HG03442 (cell line): ENCODE results near the gene PEX14.

ENCODE experiments used
- ATAC-seq: cut with Tn5 transposase; IDR thresholded peaks from one replicate; pipeline ENCODE4 v1.9.1; 2021; ENCODE audit warnings: mild to moderate bottlenecking, moderate library complexity; ENCODE audit not compliant: unreplicated experiment

The PEX14 gene

DNA sequence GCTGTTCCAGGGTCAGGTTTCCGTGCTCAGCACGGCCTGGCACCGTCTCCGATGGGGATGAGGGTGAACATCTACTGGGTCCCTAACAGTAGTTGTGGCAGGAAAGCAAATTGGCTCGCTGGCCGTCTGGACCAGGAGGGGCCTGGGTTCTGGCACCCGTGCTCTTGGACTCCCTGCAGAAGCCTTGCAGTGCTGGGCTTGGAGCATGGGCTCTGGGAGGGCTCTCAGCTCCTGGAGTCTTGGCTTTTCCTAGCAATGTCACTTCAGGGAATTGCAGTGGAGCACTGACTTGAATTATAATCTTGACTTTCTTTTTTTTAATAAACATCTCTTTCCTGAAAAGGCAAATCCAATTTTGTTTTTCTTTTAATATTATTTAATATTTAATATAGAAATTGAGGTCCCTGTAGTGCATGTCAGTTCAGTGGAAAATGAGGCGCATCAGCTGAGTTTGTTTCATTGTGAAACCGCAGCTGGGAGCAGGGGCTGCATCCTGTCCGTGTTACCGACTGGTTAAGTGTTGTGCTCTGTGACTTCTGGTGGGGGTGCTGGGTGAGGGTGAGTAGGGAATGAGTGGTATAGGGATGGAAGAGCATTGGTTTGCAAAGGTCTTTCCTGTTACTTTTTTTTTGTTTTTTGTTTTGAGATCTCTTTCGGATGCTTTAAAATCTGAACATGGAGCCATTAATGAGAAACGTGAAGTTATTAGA lies 64.1 kb downstream of the PEX14 start:
- no peak for ATAC-seq

DNA sequence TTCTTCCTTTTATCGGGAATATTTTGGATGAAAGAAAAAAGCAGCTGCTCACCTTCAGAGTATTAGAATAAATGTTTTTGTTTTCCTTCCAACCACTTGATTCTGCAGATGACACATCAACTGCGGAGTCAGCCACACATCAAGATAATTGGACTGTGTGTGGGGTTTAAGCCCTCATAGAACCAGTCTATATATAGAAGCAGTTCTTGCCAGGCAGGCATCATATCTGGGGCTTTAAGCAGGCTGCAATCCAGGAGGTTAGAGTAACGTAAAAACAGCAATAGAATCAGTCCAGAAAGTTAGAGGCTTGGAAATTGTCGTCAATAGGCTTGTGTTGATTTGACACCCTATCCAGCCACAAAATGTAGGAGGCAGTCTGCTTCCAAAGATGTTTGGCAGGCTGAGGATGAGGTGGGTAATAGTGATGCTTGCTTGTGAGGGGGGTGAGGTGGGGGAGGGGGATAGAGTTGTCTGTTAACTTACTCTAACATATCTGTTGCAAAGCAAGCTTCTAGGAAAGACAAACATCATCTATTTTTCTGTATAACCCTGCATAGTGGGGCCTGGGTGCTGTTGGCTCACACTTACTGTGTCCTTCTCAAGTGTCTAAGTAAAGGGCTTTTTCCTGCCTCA lies 64.8 kb downstream of the PEX14 start:
- ATAC-seq, result no peak

DNA sequence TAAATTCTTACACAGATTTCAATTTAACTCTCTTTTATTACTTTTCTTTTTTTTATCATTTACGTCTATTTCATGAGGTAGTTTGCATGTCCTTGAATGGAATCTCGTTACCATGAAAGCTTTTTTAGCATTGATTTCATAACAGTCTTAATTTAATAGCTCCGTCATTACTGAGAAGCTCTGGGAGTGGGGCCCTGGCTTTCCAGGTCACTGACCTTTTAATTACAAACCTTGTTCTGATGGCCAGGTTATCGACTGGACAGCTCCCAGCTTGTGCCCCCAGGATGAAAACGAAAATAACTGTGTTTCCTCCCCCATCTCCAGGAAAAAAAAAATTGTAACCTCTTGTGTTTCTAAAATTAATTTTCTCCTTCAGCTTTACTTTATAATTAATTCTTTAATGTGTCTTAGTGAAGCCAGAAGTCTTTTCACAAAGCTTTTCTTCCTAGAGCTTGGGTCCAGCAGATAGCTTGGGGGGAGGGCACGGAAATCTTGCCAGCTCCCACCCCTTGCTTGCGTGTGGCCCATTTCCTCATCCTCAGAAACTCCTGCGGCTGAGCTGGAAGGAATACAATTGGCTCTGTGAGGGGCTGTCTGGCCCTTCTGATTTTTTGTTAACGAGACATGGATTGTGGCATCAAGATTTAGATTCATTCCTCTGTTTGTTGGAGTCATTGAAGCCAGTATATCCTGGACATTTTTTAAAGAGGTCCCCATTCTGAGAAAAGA lies 65.7 kb downstream of the PEX14 start:
- no peak for ATAC-seq

- no peak for ATAC-seq
These were observed 66.5 kb downstream of the PEX14 start for GRCh38 chr1:10541286-10541685.

DNA sequence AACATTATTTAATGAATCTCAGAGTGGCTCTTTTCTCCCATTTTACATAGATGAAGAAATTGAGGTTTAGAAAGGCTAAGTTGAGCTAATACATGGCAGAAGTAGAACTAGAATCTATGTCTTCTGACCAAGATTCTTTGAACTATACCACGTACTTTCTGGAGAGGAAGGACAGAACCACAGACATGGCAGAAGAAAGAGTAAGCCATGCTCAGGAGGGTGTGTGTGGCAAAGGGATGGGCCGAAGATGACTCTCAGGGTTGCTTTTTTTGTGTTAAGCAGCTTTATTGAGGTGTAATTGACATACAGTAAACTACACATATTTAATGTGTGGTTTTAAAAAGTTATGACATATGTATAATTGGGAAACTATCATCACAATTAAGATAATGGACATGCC lies 69.5 kb downstream of the PEX14 start:
- no peak for ATAC-seq

DNA sequence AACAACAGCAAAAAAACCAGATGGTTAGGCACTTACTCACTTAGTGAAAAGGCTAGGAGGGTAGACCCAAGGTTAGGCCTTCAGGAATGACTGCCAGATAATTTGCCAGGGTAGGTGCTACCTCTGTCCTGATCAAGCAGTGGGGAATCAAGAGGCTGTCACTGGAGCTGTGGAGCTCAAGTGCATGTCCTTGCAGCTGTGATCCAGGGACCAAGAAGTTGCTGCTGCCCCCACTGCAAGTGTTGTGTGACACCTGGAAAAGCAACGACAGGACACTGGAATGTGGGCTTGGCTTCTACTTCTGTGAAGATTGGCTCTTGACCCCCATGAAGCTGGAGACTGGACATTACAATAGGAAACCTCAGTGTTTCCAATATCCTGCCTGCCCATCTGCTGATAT lies 72.1 kb downstream of the PEX14 start:
- no peak for ATAC-seq

DNA sequence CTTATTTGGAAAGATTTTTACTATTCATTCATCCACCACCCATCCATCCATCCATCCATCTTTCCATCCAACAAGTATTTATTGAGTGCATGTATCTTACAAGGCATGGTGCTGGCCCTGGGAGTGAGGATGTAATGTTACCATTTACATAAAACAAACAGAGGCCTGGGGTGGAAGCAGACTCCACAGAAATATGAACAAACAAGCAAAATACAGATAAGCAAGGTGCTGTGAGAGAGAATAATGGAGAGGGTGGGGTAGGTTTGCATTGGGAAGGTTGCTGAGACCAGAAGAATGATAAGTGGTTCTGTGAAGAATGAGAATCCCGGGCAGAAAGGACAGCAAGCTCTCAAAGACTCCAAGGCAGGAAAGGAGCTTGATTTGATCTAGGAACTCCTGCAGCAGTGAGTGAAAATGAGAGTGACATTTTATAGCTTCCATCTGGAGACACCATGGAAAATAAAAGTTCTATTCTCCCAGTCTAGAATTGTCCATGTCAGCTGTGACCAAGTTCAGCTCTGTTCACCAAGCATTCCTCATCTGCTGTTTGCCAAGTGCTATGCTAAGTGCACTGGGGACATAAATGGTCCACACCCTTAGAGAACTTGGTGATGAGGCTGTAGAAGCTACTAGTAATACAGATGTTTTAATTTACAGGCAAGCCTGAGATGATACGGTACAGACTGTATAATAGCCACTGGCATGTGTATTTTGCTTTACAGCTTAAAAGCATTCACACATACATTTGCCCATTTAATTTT lies 75.3 kb downstream of the PEX14 start:
- no peak for ATAC-seq

- no peak for ATAC-seq
These were observed 78.4 kb downstream of the PEX14 start for GRCh38 chr1:10553118-10553517.

- no peak for ATAC-seq
These were observed 81.1 kb downstream of the PEX14 start for GRCh38 chr1:10555635-10556429.

- ATAC-seq, result no peak
These were observed 81.8 kb downstream of the PEX14 start for GRCh38 chr1:10556430-10557005.

- no peak for ATAC-seq
These were observed 83.0 kb downstream of the PEX14 start for GRCh38 chr1:10557714-10558113.

GRCh38 chr1:10559386-10559785 lies 84.6 kb downstream of the PEX14 start:
- ATAC-seq, result no peak

DNA sequence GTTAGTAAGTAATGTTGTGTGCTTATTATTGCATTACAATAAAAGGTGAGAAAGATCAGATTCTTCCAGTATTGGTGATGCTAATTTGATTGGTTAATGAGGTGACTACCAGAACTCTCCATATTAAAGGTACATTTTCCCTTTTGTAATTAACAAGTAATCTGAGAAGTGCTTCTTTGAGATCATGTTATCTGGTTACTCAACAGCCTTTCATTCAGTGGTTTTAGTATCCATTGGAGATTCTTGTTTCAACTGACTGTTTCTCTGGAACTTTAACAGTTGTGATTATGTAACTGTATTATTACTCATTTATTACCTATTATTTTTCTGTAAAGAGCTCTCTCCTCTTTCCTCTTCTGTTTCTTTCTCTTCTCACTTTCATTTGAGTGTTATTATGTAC lies 86.7 kb downstream of the PEX14 start:
- no peak for ATAC-seq

DNA sequence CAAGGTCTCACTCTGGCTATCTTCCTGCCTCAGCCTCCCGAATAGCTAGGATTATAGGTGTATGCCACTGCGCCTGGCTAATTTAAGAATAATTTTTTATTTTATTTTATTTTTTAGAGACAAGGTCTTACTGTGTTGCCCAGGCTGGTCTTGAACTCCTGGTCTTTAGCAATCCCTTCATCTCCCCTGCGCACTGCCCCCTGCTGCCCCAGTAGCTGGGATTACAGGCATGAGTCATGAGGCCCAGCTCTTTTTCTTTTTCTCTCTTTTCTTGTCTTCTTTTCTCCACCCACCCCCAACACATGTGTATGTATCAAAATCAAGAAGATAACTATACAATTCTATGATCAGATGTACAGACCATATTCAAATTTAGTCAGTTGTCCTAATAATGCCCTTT lies 87.2 kb downstream of the PEX14 start:
- no peak for ATAC-seq

GRCh38 chr1:10564063-10564462 lies 89.3 kb downstream of the PEX14 start:
- no peak for ATAC-seq

- no peak for ATAC-seq
These were observed 94.8 kb downstream of the PEX14 start for GRCh38 chr1:10569531-10569930.

- no peak for ATAC-seq
These were observed 100.9 kb downstream of the PEX14 start for GRCh38 chr1:10575616-10576015.

GRCh38 chr1:10578070-10578469 lies 103.3 kb downstream of the PEX14 start:
- ATAC-seq, result no peak

GRCh38 chr1:10583641-10584040 lies 108.9 kb downstream of the PEX14 start:
- no peak for ATAC-seq

- no peak for ATAC-seq
These were observed 110.5 kb downstream of the PEX14 start for GRCh38 chr1:10585242-10585641.
